OCI-LY7 (cell line): ENCODE measurements around the gene IRGQ. TPM values are rescaled to one million over a fixed set of nuclear protein-coding genes. Genes with fewer than 3 reads are reported as not detected.

Experiments
- BruUV-seq: library from RNA; stranded (reverse); fragments of 400-500 nt; replicated peaks from 2 replicates; lab custom pipeline; 2021; lab: Mats Ljungman, UMichigan
- CTCF ChIA-PET: fragments of 300-600 bp; sonication (Branson Sonifier 250); formaldehyde crosslinking; loops from one replicate; lab custom pipeline; 2022; ENCODE audit warnings: antibody characterized with exemption; ENCODE audit not compliant: unreplicated experiment; lab: Charles Lee
- POLR2A ChIA-PET: fragments of 300-600 bp; sonication (Branson Sonifier 250); formaldehyde crosslinking; loops from one replicate; lab custom pipeline; 2022; ENCODE audit warnings: antibody characterized with exemption; lab: Charles Lee
- DNase-seq: peaks from one replicate; pipeline ENCODE4 v3.0.0-alpha.2; 2015; ENCODE audit warnings: low spot score
- H2AFZ ChIP-seq: fragments of 200-600 bp; sonication (generic), shearing (Covaris generic); 2 replicates; pipeline ENCODE4 v1.6.1; 2014; ENCODE audit warnings: mild to moderate bottlenecking, antibody characterized with exemption, low read length, moderate library complexity
- H3K27ac ChIP-seq: fragments of 200-600 bp; sonication (generic); 2 replicates; pipeline ENCODE4 v1.5.1; 2014; ENCODE audit warnings: mixed run types, low read depth, mild to moderate bottlenecking, moderate library complexity, low read length, inconsistent platforms; ENCODE audit not compliant: poor library complexity, severe bottlenecking
- H3K36me3 ChIP-seq: fragments of 200-600 bp; sonication (generic); 2 replicates; pipeline ENCODE4 v1.6.1; 2014; ENCODE audit warnings: mild to moderate bottlenecking, antibody characterized with exemption, low read length, moderate library complexity, mixed read lengths; ENCODE audit not compliant: insufficient read depth
- H3K4me1 ChIP-seq: fragments of 200-600 bp; sonication (generic); 2 replicates; pipeline ENCODE4 v1.5.1; 2014; ENCODE audit warnings: mild to moderate bottlenecking, low read length; ENCODE audit not compliant: insufficient read depth, poor library complexity, severe bottlenecking
- H3K4me2 ChIP-seq: fragments of 200-600 bp; sonication (generic); 2 replicates; pipeline ENCODE4 v1.6.1; 2014; ENCODE audit warnings: mild to moderate bottlenecking, low read length
- H3K4me3 ChIP-seq: fragments of 200-600 bp; sonication (generic); 2 replicates; pipeline ENCODE4 v1.5.1; 2014; ENCODE audit warnings: mild to moderate bottlenecking, low read depth, low read length; ENCODE audit not compliant: poor library complexity, severe bottlenecking
- H3K79me2 ChIP-seq: fragments of 200-600 bp; sonication (generic); 2 replicates; pipeline ENCODE4 v1.6.1; 2016; ENCODE audit warnings: low read depth, mild to moderate bottlenecking, low read length, moderate library complexity, mixed read lengths; ENCODE audit not compliant: insufficient read depth
- H3K9me2 ChIP-seq: fragments of 200-600 bp; sonication (generic); 2 replicates; pipeline ENCODE4 v1.6.1; 2016; ENCODE audit warnings: mild to moderate bottlenecking, low read length, mixed read lengths; ENCODE audit not compliant: insufficient read depth
- H3K9me3 ChIP-seq: fragments of 200-600 bp; sonication (generic); 2 replicates; pipeline ENCODE4 v1.6.1; 2014; ENCODE audit warnings: mild to moderate bottlenecking, mixed run types, low read length, mixed read lengths
- H4K20me1 ChIP-seq: fragments of 200-600 bp; sonication (generic); 2 replicates; pipeline ENCODE4 v1.6.1; 2014; ENCODE audit warnings: mild to moderate bottlenecking, antibody characterized with exemption, low read length, moderate library complexity, mixed read lengths; ENCODE audit not compliant: insufficient read depth
- EZH2phosphoT487 ChIP-seq: fragments of 200-600 bp; sonication (generic); IDR thresholded peaks from 2 replicates; pipeline ENCODE4 v1.6.1; 2018; ENCODE audit warnings: low read depth, borderline replicate concordance, mild to moderate bottlenecking, mixed run types, antibody characterized with exemption, low read length, moderate library complexity, mixed read lengths
- intact Hi-C: fragments of 100-400 bp; cut with micrococcal nuclease; formaldehyde crosslinking; loops from one replicate; pipeline ENCODE4 v1.10.0; 2022; ENCODE audit not compliant: unreplicated experiment
- total RNA-seq, 2 experiments: library from RNA; depleted of rRNA in 1 of 2; stranded (reverse); fragments of >200 nt in 1 of 2; shearing (Covaris generic) in 1 of 2; gene quantifications; 2 replicates each; pipeline ENCODE4 v1.2.3, GENCODE V29; 2014 to 2022
- TF ChIP-seq, protein P1 (sequence below): fragments of 200-600 bp; sonication (generic); conservative IDR thresholded peaks from 2 replicates; pipeline ENCODE4 v1.5.1; 2014; ENCODE audit warnings: mild to moderate bottlenecking, antibody characterized with exemption, low read length, moderate library complexity, mixed read lengths

IRGQ gene
- total RNA-seq, 2 experiments from 2014 or later, result 6.4 to 15.3 TPM

DNA sequence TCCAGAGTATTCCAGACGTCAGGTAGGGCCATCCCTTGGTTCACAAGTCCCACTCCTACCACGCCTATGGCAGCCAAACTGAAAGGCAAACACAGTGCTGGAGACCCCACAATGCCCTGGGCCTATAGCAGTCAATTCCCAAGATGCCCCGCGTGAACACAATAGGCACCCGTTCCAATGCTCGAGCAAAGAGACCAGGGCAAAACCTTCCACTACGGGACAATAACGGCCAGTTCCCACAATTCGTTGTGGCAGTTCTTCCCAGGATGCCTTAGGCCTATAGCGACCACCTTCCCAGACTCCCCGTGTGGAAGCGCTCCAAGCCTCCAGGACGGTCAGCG is 23.0 kb upstream of the IRGQ start:
- DNase-seq, result peak; percentile 80
- TSS peak; percentile 80 for BruUV-seq
- no peaks in the 10 kb centered on the region for H3K9me2 ChIP-seq
- H3K4me2 ChIP-seq, result peak overlapping the region; percentile 89
- H2AFZ ChIP-seq, result peak overlapping the region; percentile 12
- CTCF ChIA-PET, result no interaction called here
- peaks cover 42% of the 10 kb centered on the region for H3K79me2 ChIP-seq
- no peaks in the 10 kb centered on the region for H3K9me3 ChIP-seq
- no peaks in the 10 kb centered on the region for H4K20me1 ChIP-seq
- POLR2A ChIA-PET, result interaction anchor here (0.7 kb wide), 1 partner anchor 22 kb away, joined by 9 read pairs; the partner anchor contains the start of gene ZNF576
- peak overlapping the region; percentile 79 for H3K27ac ChIP-seq
- peaks cover 9% of the 10 kb centered on the region for H3K36me3 ChIP-seq
- H3K4me1 ChIP-seq, result peaks cover 19% of the 10 kb centered on the region
- H3K4me3 ChIP-seq, result peak overlapping the region; percentile 72
- intact Hi-C loops, result no loop called here
- no peak for TF ChIP-seq EZH2phosphoT487
- TF ChIP-seq, protein P1, sequence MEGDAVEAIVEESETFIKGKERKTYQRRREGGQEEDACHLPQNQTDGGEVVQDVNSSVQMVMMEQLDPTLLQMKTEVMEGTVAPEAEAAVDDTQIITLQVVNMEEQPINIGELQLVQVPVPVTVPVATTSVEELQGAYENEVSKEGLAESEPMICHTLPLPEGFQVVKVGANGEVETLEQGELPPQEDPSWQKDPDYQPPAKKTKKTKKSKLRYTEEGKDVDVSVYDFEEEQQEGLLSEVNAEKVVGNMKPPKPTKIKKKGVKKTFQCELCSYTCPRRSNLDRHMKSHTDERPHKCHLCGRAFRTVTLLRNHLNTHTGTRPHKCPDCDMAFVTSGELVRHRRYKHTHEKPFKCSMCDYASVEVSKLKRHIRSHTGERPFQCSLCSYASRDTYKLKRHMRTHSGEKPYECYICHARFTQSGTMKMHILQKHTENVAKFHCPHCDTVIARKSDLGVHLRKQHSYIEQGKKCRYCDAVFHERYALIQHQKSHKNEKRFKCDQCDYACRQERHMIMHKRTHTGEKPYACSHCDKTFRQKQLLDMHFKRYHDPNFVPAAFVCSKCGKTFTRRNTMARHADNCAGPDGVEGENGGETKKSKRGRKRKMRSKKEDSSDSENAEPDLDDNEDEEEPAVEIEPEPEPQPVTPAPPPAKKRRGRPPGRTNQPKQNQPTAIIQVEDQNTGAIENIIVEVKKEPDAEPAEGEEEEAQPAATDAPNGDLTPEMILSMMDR, result no peak

DNA sequence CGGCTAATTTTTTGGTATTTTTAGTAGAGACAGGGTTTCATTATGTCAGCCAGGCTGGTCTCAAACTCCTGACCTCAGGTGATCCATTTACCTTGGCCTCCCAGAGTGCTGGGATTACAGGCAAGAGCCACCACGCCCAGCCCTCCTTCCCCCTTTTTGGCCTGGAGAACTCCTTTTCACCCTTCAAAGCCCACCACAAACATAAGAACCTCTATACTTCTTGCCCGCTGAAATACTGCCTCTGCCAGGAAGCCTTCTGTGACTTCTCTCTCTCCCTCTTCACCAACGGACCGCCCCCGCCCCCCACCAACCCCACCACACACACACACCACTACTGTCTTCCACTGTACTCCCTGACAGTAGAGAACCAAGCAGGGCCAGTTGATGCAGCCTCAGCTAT is 21.0 kb upstream of the IRGQ start:
- TF ChIP-seq, protein P1, result no peak
- TF ChIP-seq EZH2phosphoT487, result no peak
- no TSS peak for BruUV-seq
- no peaks in the 10 kb centered on the region for H4K20me1 ChIP-seq
- peaks cover 28% of the 10 kb centered on the region for H3K36me3 ChIP-seq
- DNase-seq, result no peak
- H3K79me2 ChIP-seq, result peaks cover 42% of the 10 kb centered on the region
- H3K4me3 ChIP-seq, result no peak overlapping the region
- H3K9me3 ChIP-seq, result no peaks in the 10 kb centered on the region
- CTCF ChIA-PET, result no interaction called here
- no peaks in the 10 kb centered on the region for H3K9me2 ChIP-seq
- H3K27ac ChIP-seq, result no peak overlapping the region
- intact Hi-C loops, result no loop called here
- POLR2A ChIA-PET, result interaction anchor here (0.7 kb wide), 1 partner anchor 1491 kb away, joined by 3 read pairs; no protein-coding TSS in a partner anchor
- H2AFZ ChIP-seq, result no peak overlapping the region
- 0 out of 2 replicates have a peak overlapping the region, but pooled peaks have one; percentile 10 for H3K4me2 ChIP-seq
- H3K4me1 ChIP-seq, result peaks cover 19% of the 10 kb centered on the region

DNA sequence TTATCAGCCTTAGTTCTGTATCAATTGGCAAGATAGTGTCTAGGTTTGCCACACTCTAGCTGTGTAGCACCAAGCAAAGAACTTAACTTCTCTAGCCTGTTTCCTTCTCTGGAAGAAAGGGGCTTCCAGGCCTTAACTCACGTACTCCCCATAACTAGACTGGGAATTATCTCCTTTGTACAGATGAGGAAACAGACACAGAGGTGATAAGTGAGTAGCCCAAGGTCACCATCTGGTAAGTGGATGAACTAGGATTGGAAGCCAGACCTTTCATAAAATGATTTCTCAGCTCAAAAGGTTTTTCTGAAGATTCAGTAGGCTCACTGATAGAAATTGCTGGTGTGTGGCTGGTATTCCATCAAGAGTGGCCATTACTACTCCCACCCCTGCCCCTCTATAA is 20.4 kb upstream of the IRGQ start:
- Histone ChIP-seq H3K79me2 (peaks cover 42% of the 10 kb centered on the region), H3K27ac (no peak overlapping the region), H3K4me3 (no peak overlapping the region), H2AFZ (no peak overlapping the region), H3K4me1 (peaks cover 19% of the 10 kb centered on the region), H3K9me2 (no peaks in the 10 kb centered on the region), H3K9me3 (no peaks in the 10 kb centered on the region), H3K4me2 (no peak overlapping the region), H4K20me1 (no peaks in the 10 kb centered on the region), H3K36me3 (peaks cover 34% of the 10 kb centered on the region)
- TF ChIP-seq, protein P1, result no peak
- TF ChIP-seq EZH2phosphoT487, result no peak
- CTCF ChIA-PET, result no interaction called here
- no peak for DNase-seq
- intact Hi-C loops, result no loop called here
- POLR2A ChIA-PET, result interaction anchor here (0.6 kb wide), 1 partner anchor 312 kb away, joined by 4 read pairs; no protein-coding TSS in a partner anchor
- no TSS peak for BruUV-seq
